ENCODE data around the gene NHS.

The NHS gene

DNA sequence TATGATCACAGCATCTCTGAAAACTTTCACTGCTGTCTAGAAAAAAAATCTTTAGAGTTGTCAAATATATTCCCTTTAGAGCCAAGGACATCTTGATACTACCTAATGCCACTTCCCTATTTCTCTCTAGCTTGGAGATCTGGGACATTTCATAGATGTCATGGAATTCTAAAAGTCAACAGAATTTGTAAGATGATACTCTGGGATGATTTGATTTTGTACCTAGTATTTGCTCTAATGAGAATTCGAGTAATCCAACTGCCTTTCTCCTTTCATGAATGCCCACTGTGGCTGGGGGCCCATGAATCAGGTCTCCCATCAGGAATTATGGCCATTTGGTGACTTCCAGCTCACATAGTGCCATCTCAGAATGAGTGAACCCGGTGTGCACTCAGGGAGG is 73.2 kb downstream of the NHS start:
- Histone ChIP-seq H3K9me3 (ENCODE audit: control insufficient read depth, low read length) (no peaks in the 10 kb centered on the region), H3K4me1 (ENCODE audit: control insufficient read depth, insufficient read depth, low read length) (peaks cover 19% of the 10 kb centered on the region), H3K27me3 (replicated peaks; ENCODE audit: control insufficient read depth, insufficient read depth, low read length) (peaks cover 3% of the 10 kb centered on the region), H3K36me3 (ENCODE audit: control insufficient read depth, insufficient read depth, low read length, severe bottlenecking) (no peaks in the 10 kb centered on the region), H3K9ac (ENCODE audit: low read length) (no peak overlapping the region), H3K4me3 (ENCODE audit: low read length) (no peak overlapping the region)
- DNase-seq (ENCODE audit: low read depth): no peak

DNA sequence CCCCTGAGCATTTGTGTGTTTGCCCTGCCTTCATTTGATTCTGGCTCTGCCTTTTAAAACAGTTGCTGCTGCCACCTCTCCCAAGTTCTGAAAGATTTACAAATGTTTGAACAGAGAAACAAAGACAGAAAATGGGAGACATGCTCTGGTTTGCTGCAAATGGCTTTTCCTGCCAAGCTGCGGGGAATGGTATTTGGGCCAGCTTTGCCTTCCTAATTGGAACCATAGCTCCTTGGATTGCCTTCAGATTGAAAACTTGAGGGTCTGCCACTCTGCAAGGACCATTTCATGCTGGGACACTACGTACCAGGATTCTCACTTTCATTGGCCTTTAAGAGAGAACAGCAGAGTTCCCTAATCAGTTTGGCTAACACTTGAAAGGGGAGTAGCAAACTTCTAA is 74.9 kb downstream of the NHS start:
- Histone ChIP-seq H3K9ac (ENCODE audit: low read length) (no peak overlapping the region), H3K4me1 (ENCODE audit: control insufficient read depth, insufficient read depth, low read length) (peaks cover 3% of the 10 kb centered on the region), H3K9me3 (ENCODE audit: control insufficient read depth, low read length) (no peaks in the 10 kb centered on the region), H3K27me3 (replicated peaks; ENCODE audit: control insufficient read depth, insufficient read depth, low read length) (peaks cover 13% of the 10 kb centered on the region), H3K4me3 (ENCODE audit: low read length) (no peak overlapping the region), H3K36me3 (ENCODE audit: control insufficient read depth, insufficient read depth, low read length, severe bottlenecking) (no peaks in the 10 kb centered on the region)
- no peak for DNase-seq (ENCODE audit: low read depth)

DNA sequence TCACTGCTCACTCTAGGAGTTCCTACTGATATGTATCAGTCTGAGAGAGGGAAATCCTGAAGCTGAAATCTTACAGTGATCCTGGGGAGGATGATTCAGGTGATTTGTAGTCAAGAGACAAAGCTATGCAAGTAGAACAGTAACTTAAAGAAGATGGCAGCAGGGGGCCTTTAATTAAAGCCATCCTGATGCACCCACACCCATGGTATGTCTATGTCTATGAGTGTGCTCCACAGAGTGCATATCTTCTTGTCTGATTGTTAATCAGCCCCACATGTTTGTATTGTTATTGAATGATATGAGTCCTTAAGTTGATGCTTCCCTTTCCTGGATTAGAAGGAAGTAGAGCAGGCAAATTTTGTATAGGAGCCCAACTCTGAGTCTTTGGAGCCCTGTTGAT is 78.8 kb downstream of the NHS start:
- no peak overlapping the region for H3K4me3 ChIP-seq (ENCODE audit: low read length)
- DNase-seq (ENCODE audit: low read depth): no peak
- peaks cover 13% of the 10 kb centered on the region for H3K27me3 ChIP-seq (replicated peaks; ENCODE audit: control insufficient read depth, insufficient read depth, low read length)
- no peaks in the 10 kb centered on the region for H3K9me3 ChIP-seq (ENCODE audit: control insufficient read depth, low read length)
- no peaks in the 10 kb centered on the region for H3K36me3 ChIP-seq (ENCODE audit: control insufficient read depth, insufficient read depth, low read length, severe bottlenecking)
- H3K4me1 ChIP-seq (ENCODE audit: control insufficient read depth, insufficient read depth, low read length): peaks cover 3% of the 10 kb centered on the region
- H3K9ac ChIP-seq (ENCODE audit: low read length): no peak overlapping the region

DNA sequence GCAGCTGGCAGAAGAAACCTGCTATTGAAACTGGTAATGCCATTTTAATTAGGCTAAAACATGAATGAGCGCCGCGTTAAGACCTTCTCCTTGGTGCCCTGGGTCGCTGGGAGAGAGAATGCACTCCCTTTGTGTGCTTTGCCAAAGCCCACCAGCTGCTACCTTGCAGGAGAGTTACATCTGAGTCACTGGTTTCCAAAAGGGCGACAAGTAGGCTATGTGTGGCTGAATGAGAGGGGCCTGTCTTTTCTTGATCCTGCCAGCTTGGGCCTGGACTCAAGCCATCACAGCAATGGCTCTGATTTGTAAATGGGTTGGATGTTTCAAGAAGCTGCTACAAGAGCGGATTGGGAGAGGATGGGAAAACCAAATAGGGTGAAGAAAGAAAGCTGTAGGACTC is 81.5 kb downstream of the NHS start:
- Histone ChIP-seq H3K27me3 (replicated peaks; ENCODE audit: control insufficient read depth, insufficient read depth, low read length) (peaks cover 10% of the 10 kb centered on the region), H3K4me1 (ENCODE audit: control insufficient read depth, insufficient read depth, low read length) (peaks cover 7% of the 10 kb centered on the region), H3K9me3 (ENCODE audit: control insufficient read depth, low read length) (no peaks in the 10 kb centered on the region), H3K36me3 (ENCODE audit: control insufficient read depth, insufficient read depth, low read length, severe bottlenecking) (no peaks in the 10 kb centered on the region), H3K4me3 (ENCODE audit: low read length) (no peak overlapping the region), H3K9ac (ENCODE audit: low read length) (no peak overlapping the region)
- no peak for DNase-seq (ENCODE audit: low read depth)

DNA sequence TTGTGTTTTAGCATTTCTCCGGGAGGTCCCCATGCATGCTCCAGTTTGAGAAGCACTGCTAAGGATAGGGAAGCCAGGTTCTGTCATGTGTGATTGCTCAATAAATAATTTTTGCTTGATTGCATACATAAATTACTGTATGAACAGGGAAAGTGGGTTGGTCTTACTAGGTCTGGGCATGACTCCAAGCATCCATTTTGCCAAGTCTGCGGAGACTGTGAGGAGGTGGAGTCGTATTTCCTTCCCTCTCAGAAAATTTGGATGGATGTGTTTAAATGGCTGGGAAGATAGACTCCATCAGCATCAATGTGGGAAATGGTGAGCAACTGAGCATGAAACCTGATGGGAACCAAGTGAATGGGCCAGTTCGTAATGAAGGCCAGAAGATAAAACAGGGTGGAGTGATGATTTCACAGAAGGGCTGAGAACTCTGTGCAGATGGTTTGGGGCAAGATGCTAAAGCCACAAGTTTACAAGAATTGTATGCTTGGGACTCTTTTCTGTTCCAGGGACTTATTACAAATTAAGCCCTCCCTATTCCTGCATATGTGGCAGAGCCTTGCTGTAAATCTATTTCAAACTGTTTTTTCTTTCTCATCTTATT is 84.1 kb downstream of the NHS start:
- Histone ChIP-seq H3K9me3 (ENCODE audit: control insufficient read depth, low read length) (no peaks in the 10 kb centered on the region), H3K27me3 (replicated peaks; ENCODE audit: control insufficient read depth, insufficient read depth, low read length) (peaks cover 2% of the 10 kb centered on the region), H3K4me3 (ENCODE audit: low read length) (no peak overlapping the region)

DNA sequence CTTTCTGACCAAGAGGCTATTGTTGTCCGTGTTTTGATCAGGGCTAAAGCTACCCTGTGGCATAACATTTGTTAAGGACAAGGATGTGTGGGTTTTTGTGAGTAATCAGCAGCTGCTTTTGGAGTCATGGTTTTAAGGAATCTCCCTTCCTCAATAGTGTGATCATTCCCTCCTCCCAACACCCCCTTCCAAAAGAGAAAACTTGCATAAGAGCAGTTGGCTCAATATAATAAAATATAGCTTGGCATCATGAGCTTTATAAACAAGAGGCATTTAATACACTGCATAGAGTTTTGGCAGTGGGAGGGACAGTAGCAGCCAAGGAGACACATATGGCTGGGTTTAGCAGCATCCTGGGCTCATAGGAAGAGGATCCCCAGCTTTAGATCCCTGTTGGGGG is 84.7 kb downstream of the NHS start:
- Histone ChIP-seq H3K4me1 (ENCODE audit: control insufficient read depth, insufficient read depth, low read length) (peaks cover 18% of the 10 kb centered on the region), H3K27me3 (replicated peaks; ENCODE audit: control insufficient read depth, insufficient read depth, low read length) (no peaks in the 10 kb centered on the region), H3K9ac (ENCODE audit: low read length) (no peak overlapping the region), H3K9me3 (ENCODE audit: control insufficient read depth, low read length) (no peaks in the 10 kb centered on the region), H3K4me3 (ENCODE audit: low read length) (no peak overlapping the region), H3K36me3 (ENCODE audit: control insufficient read depth, insufficient read depth, low read length, severe bottlenecking) (no peaks in the 10 kb centered on the region)
- peak; percentile 49 for DNase-seq (ENCODE audit: low read depth)

More for the DNA sequence above, 84.1 kb downstream of the NHS start:
- Histone ChIP-seq H3K9ac (ENCODE audit: low read length) (no peak overlapping the region), H3K4me1 (ENCODE audit: control insufficient read depth, insufficient read depth, low read length) (peaks cover 12% of the 10 kb centered on the region), H3K36me3 (ENCODE audit: control insufficient read depth, insufficient read depth, low read length, severe bottlenecking) (no peaks in the 10 kb centered on the region)
- DNase-seq (ENCODE audit: low read depth): peak; percentile 80

DNA sequence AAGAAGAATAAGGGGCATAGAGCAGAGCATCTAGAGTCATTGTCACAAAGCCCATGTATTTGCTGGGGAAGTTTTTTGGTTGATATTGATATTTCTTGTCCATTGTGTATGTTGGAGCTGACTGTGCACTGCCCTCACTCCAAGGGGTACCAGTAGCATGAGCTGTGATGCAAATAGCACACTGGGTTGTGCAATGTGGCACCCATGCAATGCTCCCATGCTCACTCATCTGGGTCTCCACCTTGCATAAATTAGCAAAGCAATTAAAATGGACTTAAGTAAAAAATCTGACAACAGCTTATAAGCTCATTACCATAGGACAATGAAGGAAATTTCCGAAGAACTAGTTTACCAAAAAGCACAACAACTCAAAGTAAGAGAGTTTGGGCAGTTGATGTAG is 87.9 kb downstream of the NHS start:
- no peaks in the 10 kb centered on the region for H3K9me3 ChIP-seq (ENCODE audit: control insufficient read depth, low read length)
- no peak overlapping the region for H3K4me3 ChIP-seq (ENCODE audit: low read length)
- H3K27me3 ChIP-seq (replicated peaks; ENCODE audit: control insufficient read depth, insufficient read depth, low read length): no peaks in the 10 kb centered on the region
- H3K9ac ChIP-seq (ENCODE audit: low read length): no peak overlapping the region
- H3K4me1 ChIP-seq (ENCODE audit: control insufficient read depth, insufficient read depth, low read length): peaks cover 18% of the 10 kb centered on the region
- H3K36me3 ChIP-seq (ENCODE audit: control insufficient read depth, insufficient read depth, low read length, severe bottlenecking): no peaks in the 10 kb centered on the region
- no peak for DNase-seq (ENCODE audit: low read depth)

DNA sequence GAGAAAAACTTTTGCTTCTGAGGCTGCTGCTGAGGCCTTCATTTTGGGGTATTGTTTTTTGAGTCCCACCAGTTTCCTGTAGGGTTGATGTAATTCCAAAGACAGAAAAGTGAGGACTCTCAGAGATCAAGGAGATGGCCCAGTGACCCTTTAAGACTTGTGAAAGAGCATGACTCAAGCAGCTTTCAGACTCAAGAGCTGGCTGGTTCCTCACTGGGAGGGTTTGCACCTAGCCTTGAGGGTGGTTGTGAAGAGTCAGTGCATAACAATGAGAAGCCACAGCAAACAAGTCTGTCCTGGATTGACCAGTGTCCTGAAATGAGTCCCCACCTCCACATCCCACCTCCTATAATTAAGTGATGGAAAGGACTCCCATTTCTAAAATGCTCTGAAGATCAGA is 89.2 kb downstream of the NHS start:
- peak; percentile 46 for DNase-seq (ENCODE audit: low read depth)

DNA sequence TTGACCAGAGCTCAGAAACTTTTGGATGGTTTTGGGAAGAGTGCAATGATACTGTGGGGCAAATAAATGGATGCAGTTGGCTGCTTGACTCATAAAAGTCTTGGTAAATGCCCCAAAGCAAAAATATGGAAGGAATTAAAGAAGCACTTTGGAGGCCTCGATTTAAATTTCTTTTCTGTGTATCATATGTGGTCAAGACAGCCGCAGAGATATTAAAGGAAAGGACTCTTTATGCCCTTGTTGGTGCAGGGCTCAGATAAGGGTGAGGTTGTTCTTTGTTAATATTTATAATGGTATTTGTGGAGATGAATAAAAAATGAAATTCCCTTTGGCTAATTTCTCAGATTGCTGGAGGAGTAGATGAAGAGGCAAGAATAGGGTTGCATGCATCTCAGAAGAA is 90.2 kb downstream of the NHS start:
- peak; percentile 27 for DNase-seq (ENCODE audit: low read depth)
- H3K27me3 ChIP-seq (replicated peaks; ENCODE audit: control insufficient read depth, insufficient read depth, low read length): no peaks in the 10 kb centered on the region
- peaks cover 11% of the 10 kb centered on the region for H3K4me1 ChIP-seq (ENCODE audit: control insufficient read depth, insufficient read depth, low read length)
- no peak overlapping the region for H3K9ac ChIP-seq (ENCODE audit: low read length)
- H3K9me3 ChIP-seq (ENCODE audit: control insufficient read depth, low read length): no peaks in the 10 kb centered on the region
- no peaks in the 10 kb centered on the region for H3K36me3 ChIP-seq (ENCODE audit: control insufficient read depth, insufficient read depth, low read length, severe bottlenecking)
- no peak overlapping the region for H3K4me3 ChIP-seq (ENCODE audit: low read length)

More for the DNA sequence above, 89.2 kb downstream of the NHS start:
- H3K27me3 ChIP-seq (replicated peaks; ENCODE audit: control insufficient read depth, insufficient read depth, low read length): no peaks in the 10 kb centered on the region
- H3K36me3 ChIP-seq (ENCODE audit: control insufficient read depth, insufficient read depth, low read length, severe bottlenecking): no peaks in the 10 kb centered on the region
- H3K4me3 ChIP-seq (ENCODE audit: low read length): no peak overlapping the region
- no peak overlapping the region for H3K9ac ChIP-seq (ENCODE audit: low read length)
- H3K9me3 ChIP-seq (ENCODE audit: control insufficient read depth, low read length): no peaks in the 10 kb centered on the region
- H3K4me1 ChIP-seq (ENCODE audit: control insufficient read depth, insufficient read depth, low read length): peaks cover 18% of the 10 kb centered on the region

DNA sequence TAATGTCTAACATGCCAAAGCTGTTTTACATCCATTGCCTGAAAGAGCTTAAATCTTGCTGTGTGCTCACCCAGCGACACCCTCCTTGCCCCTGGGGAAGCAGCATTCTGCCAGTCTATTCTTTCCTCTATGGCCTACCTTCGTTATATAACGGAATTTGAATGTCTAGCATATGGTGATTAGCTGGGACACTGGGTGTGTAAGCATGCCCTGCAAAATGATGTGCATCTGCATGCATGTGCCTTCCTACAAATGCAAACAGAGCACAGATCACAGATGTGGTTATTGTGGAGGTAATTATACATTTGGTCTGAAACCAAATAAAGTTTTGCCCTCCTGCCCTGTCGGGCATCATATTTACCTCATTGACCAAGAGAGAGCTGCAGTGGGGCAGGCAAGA is 90.8 kb downstream of the NHS start:
- Histone ChIP-seq H3K9ac (ENCODE audit: low read length) (no peak overlapping the region), H3K4me3 (ENCODE audit: low read length) (no peak overlapping the region), H3K27me3 (replicated peaks; ENCODE audit: control insufficient read depth, insufficient read depth, low read length) (no peaks in the 10 kb centered on the region), H3K4me1 (ENCODE audit: control insufficient read depth, insufficient read depth, low read length) (peaks cover 11% of the 10 kb centered on the region), H3K36me3 (ENCODE audit: control insufficient read depth, insufficient read depth, low read length, severe bottlenecking) (no peaks in the 10 kb centered on the region), H3K9me3 (ENCODE audit: control insufficient read depth, low read length) (no peaks in the 10 kb centered on the region)
- DNase-seq (ENCODE audit: low read depth): no peak

DNA sequence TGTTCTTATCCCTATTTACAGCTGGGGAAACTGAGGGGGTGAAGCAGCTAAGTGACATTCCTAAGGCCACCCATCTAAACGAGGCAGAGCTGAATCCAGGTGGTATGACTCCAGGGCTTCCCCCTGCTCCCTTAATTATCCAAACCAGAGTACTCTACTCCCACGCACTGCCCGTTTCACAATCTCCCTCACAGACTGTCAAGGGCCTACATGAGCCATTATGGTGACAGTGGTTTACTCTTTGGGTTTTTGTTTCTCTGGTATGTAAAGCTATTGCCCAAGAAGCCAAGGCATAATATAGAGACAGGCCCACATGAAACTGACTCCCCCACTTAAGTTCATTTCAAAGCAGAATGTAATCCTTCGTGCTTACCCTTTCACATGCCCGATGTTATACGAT is 95.1 kb downstream of the NHS start:
- Histone ChIP-seq H3K36me3 (ENCODE audit: control insufficient read depth, insufficient read depth, low read length, severe bottlenecking) (no peaks in the 10 kb centered on the region), H3K4me3 (ENCODE audit: low read length) (no peak overlapping the region), H3K9me3 (ENCODE audit: control insufficient read depth, low read length) (no peaks in the 10 kb centered on the region), H3K27me3 (replicated peaks; ENCODE audit: control insufficient read depth, insufficient read depth, low read length) (peaks cover 11% of the 10 kb centered on the region), H3K4me1 (ENCODE audit: control insufficient read depth, insufficient read depth, low read length) (peaks cover 5% of the 10 kb centered on the region), H3K9ac (ENCODE audit: low read length) (no peak overlapping the region)
- no peak for DNase-seq (ENCODE audit: low read depth)

DNA sequence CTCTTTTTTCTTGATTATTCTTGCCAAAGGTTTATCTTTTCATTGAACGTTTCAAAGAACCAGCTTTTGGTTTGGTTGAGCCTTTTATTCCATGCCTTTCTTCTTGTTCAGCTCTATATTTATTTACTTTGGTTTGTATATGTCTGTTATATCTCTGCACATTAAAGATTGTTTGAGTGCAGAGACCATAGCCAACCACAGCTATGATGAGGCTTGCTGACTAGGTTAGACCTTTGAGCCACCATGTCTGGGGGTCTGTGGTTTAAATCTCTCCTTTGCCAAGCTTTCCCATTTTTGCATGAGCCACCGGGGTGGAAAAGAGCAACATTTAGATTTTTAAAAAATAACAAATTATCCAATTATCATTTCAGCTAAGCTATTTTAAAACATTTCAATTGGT is 96.1 kb downstream of the NHS start:
- Histone ChIP-seq H3K27me3 (replicated peaks; ENCODE audit: control insufficient read depth, insufficient read depth, low read length) (peaks cover 11% of the 10 kb centered on the region), H3K9ac (ENCODE audit: low read length) (no peak overlapping the region), H3K9me3 (ENCODE audit: control insufficient read depth, low read length) (no peaks in the 10 kb centered on the region), H3K4me1 (ENCODE audit: control insufficient read depth, insufficient read depth, low read length) (peaks cover 14% of the 10 kb centered on the region), H3K4me3 (ENCODE audit: low read length) (no peak overlapping the region), H3K36me3 (ENCODE audit: control insufficient read depth, insufficient read depth, low read length, severe bottlenecking) (no peaks in the 10 kb centered on the region)
- DNase-seq (ENCODE audit: low read depth): no peak

Measured in adipocyte (in vitro differentiated cells).